SU-DHL-6 (cell line): ENCODE data around the gene NSUN2.

Experiments used
- H2AFZ ChIP-seq: fragments of 200-600 bp; sonication (generic); 2 replicates; pipeline ENCODE4 v1.6.1; 2014; ENCODE audit warnings: low read depth, mild to moderate bottlenecking, moderate library complexity, mixed read lengths, antibody characterized with exemption, low read length; ENCODE audit not compliant: severe bottlenecking
- H3F3A ChIP-seq: fragments of 200-600 bp; shearing (Covaris generic); 2 replicates; pipeline ENCODE4 v1.6.0; 2016; ENCODE audit warnings: antibody characterized with exemption, mild to moderate bottlenecking; ENCODE audit not compliant: insufficient read depth
- H3K27ac ChIP-seq: fragments of 200-600 bp; sonication (generic); 2 replicates; pipeline ENCODE4 v1.5.1; 2016; ENCODE audit warnings: low read depth, mild to moderate bottlenecking, low read length, moderate library complexity, mixed read lengths
- H3K27me3 ChIP-seq: fragments of 200-600 bp; sonication (generic), shearing (Covaris generic); 2 replicates; pipeline ENCODE4 v1.6.0; 2014; ENCODE audit warnings: mild to moderate bottlenecking, low read length
- H3K36me3 ChIP-seq: fragments of 200-600 bp; sonication (generic); 2 replicates; pipeline ENCODE4 v1.6.1; 2014; ENCODE audit warnings: mild to moderate bottlenecking, low read length, mixed read lengths
- H3K4me2 ChIP-seq: fragments of 300-600, 200-600 bp; shearing (Covaris generic), sonication (generic); 2 replicates; pipeline ENCODE4 v1.6.0; 2014; ENCODE audit warnings: low read length, low read depth, mild to moderate bottlenecking; ENCODE audit not compliant: poor library complexity, severe bottlenecking
- H3K4me3 ChIP-seq: fragments of 200-600 bp; sonication (generic); 2 replicates; pipeline ENCODE4 v1.5.1; 2014; ENCODE audit warnings: antibody characterized with exemption, low read length, mild to moderate bottlenecking, mixed read lengths; ENCODE audit not compliant: insufficient read depth, poor library complexity, severe bottlenecking
- H3K79me2 ChIP-seq: fragments of 200-600 bp; sonication (generic); 2 replicates; pipeline ENCODE4 v1.6.1; 2014; ENCODE audit warnings: mild to moderate bottlenecking, low read length, moderate library complexity; ENCODE audit not compliant: insufficient read depth
- H3K9ac ChIP-seq: fragments of 200-600 bp; sonication (generic); 2 replicates; pipeline ENCODE4 v1.7.0; 2014; ENCODE audit warnings: mild to moderate bottlenecking, low read length
- H3K9me2 ChIP-seq: fragments of 200-600 bp; sonication (generic); replicated peaks from 2 replicates; pipeline ENCODE4 v1.6.1; 2014; ENCODE audit warnings: low read length; ENCODE audit not compliant: insufficient read depth
- H3K9me3 ChIP-seq: fragments of 200-600 bp; sonication (generic); 2 replicates; pipeline ENCODE4 v1.6.1; 2014; ENCODE audit warnings: low read length, mixed read lengths; ENCODE audit not compliant: insufficient read depth
- H4K20me1 ChIP-seq: fragments of 200-600 bp; sonication (generic); 2 replicates; pipeline ENCODE4 v1.6.1; 2014; ENCODE audit warnings: low read depth, mild to moderate bottlenecking, antibody characterized with exemption, low read length, moderate library complexity, mixed read lengths
- CTCF ChIP-seq: fragments of 200-600 bp; sonication (generic); IDR thresholded peaks from one replicate; pipeline ENCODE4 v1.5.1; 2017; ENCODE audit warnings: antibody characterized with exemption, mild to moderate bottlenecking, low read length, moderate library complexity; ENCODE audit not compliant: insufficient read depth, poor library complexity, severe bottlenecking
- EZH2phosphoT487 ChIP-seq: fragments of 200-600 bp; sonication (generic), shearing (Covaris generic); conservative IDR thresholded peaks from 2 replicates; pipeline ENCODE4 v1.6.1; 2018; ENCODE audit warnings: mild to moderate bottlenecking, antibody characterized with exemption, low read length, moderate library complexity, mixed read lengths

NSUN2 gene

DNA sequence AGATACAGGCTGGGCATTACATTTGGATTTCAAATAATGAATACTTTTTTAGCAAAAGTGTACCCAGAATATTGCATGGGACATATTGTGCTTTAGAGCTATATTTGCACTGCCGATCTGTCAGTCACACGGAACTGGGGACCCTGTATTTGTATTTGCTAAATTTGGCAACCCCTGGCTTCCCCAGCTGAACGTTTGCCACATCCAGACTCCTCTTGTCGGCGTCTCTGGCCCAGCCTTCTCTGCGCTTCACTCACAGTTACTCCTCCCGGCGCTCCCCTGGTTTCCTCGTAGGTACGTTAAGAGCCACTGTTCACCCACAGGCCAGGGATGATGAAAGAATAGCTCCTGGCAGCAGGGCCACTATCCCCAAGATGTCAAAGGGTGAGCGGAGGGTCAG is 58.7 kb downstream of the NSUN2 start:
- Histone ChIP-seq H3K9me3 (no peaks in the 10 kb centered on the region), H3K27ac (no peak overlapping the region), H3K4me3 (no peak overlapping the region), H3K9me2 (no peaks in the 10 kb centered on the region), H3F3A (no peaks in the 10 kb centered on the region), H3K36me3 (no peaks in the 10 kb centered on the region), H2AFZ (no peak overlapping the region), H3K4me2 (no peak overlapping the region), H3K79me2 (no peaks in the 10 kb centered on the region), H3K27me3 (no peaks in the 10 kb centered on the region), H4K20me1 (no peaks in the 10 kb centered on the region), H3K9ac (no peak overlapping the region)
- TF ChIP-seq EZH2phosphoT487 (no peak), CTCF (no peak)

DNA sequence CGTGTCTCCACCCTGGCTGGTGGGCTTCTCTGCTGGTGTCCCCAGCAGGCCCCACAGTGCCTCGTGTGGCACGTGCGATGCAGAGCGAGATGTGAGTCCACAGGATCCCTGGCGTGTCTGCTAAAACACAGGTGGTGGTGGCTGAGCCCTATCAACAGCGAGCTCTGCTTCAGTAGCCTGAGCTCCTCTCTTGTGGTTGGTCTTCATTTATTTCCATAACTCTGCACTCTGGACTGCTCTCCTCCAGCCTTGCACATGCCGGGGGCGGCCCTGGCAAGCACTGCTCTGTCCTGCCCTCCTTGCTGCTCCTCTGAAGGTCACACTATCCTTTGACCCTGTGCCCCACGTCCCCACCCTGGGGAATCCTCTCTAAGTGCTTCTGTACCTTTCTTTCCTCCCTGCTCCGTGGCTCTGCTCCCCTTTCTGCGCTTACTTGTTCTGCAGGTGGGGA is 59.2 kb downstream of the NSUN2 start:
- Histone ChIP-seq H3K9me2 (no peaks in the 10 kb centered on the region), H3K79me2 (no peaks in the 10 kb centered on the region), H3K9me3 (no peaks in the 10 kb centered on the region), H3K27me3 (no peaks in the 10 kb centered on the region), H3F3A (no peaks in the 10 kb centered on the region), H3K9ac (no peak overlapping the region), H2AFZ (no peak overlapping the region), H4K20me1 (no peaks in the 10 kb centered on the region), H3K4me3 (no peak overlapping the region), H3K36me3 (no peaks in the 10 kb centered on the region), H3K4me2 (no peak overlapping the region), H3K27ac (no peak overlapping the region)
- no peak for TF ChIP-seq CTCF
- TF ChIP-seq EZH2phosphoT487, result no peak

DNA sequence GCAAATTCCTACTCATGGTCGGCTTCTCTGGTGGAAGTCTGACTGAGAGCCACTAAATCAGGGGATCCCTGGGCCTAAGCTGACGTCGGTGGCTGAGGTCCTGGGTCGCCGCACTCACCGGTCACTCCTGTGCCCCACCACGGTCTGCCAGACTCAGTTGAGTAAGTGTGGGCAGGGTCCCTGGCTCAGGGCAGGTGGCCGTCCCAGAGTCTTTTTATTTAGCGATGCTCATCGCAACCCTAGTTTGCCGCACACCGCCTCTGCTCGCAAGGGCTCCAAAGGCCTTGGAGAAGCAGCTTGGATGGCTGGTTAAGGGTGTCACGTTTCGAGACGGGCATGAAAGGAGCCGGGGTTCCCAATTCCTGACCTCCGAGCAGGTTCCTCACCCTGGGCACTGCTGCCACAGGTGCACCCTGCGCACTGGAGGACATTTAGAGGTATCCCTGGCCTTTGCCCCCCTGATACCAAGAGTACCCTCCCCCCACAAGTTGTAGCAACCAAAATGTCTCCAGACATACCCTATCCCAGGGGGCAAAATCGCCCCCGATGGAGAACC is 59.9 kb downstream of the NSUN2 start:
- H3K79me2 ChIP-seq, result no peaks in the 10 kb centered on the region
- H4K20me1 ChIP-seq, result no peaks in the 10 kb centered on the region
- no peaks in the 10 kb centered on the region for H3F3A ChIP-seq
- H3K9me2 ChIP-seq, result no peaks in the 10 kb centered on the region
- H3K4me2 ChIP-seq, result no peak overlapping the region
- H3K9me3 ChIP-seq, result no peaks in the 10 kb centered on the region
- no peak overlapping the region for H2AFZ ChIP-seq
- H3K27ac ChIP-seq, result no peak overlapping the region
- H3K27me3 ChIP-seq, result no peaks in the 10 kb centered on the region
- H3K9ac ChIP-seq, result no peak overlapping the region
- TF ChIP-seq EZH2phosphoT487, result no peak
- no peak for TF ChIP-seq CTCF
- no peak overlapping the region for H3K4me3 ChIP-seq
- no peaks in the 10 kb centered on the region for H3K36me3 ChIP-seq
